NCI-H748 (cell line): ENCODE results near the gene RANBP10.
A peak's percentile ranks its signal among the peaks of the same experiment; 100 is the strongest.

ENCODE experiments used
- DNase-seq: peaks from one replicate; lab custom pipeline; 2025; ENCODE audit not compliant: unreplicated experiment; lab: John Stamatoyannopoulos, UW

The RANBP10 gene

DNA sequence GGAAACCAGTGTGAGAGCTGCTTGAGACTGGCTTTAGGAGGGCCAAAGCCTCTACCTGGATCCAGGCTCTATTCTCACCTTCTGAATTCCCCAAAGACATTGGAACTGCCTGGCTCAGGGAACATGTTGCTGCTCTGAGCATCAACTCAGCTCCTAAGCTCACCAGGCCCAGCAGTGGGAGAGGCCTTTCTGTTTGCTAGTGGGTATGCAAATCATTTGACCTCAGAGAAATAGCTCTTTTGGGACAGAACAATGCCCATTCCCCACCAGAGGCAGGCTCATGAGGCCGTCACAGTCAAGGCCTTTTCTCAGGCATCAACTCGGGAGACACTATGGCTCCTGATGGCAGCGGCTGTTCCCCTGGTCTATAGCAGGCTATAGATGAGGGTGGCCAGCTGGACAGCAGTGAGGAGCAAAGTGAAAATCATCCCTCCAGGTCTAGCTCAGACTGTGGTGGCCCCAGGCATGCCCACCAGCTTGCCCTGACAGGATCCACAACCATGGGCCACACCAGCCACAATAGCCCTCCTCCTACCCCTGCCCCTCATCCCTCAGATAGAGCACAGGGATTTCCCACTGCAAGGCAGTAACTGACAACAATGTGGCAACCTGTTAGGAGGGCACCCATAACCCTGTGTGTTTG is 56.8 kb downstream of the RANBP10 start:
- no peak for DNase-seq

DNA sequence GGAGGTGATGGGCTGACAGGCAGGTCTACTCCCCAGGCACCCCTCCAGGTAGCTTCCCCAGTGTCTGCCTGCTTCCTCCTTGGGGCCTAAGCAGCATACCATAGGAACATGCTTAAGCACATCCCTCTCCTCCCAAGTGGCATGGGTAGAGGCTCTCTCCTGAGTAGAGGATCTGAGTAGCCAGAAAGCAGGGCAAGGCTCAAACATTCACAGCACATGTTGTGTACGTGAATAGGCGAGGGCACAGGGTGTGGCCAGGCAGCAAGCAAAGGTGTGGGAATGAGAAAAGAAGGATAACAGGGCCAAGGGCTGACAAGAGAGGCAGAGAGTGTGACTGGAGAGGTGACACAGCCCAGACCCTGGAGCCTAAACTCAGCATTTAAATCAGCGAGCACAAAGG is 57.5 kb downstream of the RANBP10 start:
- no peak for DNase-seq

DNA sequence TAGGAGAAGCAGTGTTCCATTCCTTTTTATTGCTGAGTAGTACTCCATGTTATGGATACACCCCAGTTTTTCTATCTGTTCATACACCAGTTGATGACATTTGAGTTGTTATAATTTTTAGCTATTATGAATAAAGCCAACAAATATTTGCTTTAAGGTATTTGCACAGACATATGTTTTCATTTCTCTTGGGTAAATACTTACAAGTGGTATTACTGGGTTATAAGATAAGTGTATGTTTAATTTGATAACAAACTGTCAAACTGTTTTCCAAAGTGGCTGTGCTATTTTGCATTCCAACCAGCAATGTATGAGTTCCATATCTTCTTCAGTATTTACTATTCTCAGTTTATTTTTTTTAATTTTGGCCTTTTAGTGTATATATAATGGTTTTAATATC is 59.5 kb downstream of the RANBP10 start:
- DNase-seq = no peak

DNA sequence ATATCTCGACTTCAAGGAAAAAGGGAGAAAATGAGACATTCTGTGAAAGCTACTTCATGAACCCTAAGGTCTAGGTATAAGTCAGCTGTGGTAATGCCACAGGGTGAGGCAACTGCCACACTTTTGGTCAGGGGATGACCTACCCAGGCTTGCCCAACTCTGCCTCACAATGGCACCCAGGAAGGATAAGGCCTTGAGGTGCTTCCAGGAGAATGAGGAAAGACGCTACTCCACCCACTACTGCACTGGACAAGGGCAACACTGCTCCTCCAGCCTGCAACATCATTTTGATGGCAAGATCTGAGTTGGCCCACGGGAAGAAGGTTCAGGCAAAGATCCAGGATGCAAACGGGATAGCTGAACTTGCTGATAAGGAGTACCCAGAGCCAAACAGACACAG is 65.2 kb downstream of the RANBP10 start:
- DNase-seq = no peak

DNA sequence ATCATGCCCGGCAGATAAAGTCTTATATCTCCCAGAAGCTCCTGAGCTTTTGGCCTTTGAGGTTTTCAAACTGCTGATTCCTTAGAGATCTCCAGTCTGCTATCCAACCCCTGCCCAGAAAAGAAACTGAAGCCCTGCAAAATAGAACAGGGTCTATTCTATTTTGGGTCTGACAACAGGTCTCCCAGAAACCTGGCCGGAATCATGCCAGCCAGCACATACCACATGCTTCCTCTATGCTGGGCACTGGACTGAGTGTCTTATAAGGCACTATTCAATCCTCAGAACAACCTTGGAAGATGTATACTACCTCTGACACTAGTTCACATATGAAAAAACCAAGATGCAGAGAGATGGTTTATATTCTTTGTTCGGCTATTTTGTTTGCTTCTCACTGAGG is 66.0 kb downstream of the RANBP10 start:
- DNase-seq = no peak

DNA sequence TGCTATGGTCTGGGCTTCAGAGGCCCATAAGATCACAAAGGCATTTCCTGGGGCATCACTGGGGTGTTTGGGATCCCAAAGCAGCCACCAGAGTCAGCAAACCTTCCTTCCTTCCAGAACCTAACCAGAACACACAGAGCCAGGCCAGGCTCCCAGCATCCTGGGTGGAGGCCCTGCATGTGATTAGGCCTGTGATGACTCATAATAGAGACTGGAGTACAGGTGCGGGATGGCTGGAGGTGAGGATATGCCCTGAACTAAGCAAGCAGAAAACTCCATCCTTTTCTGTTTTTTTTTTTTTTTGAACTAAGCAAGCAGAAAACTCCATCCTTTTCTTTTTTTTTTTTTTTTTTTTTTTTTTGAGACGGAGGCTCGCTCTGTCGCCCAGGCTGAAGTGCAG is 69.5 kb downstream of the RANBP10 start:
- no peak for DNase-seq

DNA sequence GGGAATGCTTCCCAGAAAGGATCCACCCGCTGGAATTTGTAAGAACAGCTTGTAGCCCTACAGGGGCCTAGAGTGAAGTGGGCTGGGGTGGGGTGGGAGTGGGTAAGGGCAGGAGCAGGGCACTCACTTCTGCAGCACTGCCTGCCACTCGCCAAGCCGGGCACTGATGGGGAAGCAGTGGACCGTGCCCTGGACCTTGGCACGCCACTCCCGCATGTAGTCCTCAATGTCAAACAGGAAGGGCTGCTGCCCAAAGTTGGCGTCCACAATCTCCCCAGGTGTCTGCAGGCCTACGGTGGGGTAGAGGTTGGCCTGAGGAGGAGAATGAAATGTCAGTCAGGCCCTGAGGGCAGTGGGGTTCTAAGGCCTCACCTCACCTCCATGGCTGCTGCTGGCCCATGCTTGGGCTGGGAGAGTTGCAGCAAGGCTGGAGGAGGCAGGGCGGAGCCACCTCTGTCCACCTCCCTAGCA is 71.6 kb downstream of the RANBP10 start:
- no peak for DNase-seq

DNA sequence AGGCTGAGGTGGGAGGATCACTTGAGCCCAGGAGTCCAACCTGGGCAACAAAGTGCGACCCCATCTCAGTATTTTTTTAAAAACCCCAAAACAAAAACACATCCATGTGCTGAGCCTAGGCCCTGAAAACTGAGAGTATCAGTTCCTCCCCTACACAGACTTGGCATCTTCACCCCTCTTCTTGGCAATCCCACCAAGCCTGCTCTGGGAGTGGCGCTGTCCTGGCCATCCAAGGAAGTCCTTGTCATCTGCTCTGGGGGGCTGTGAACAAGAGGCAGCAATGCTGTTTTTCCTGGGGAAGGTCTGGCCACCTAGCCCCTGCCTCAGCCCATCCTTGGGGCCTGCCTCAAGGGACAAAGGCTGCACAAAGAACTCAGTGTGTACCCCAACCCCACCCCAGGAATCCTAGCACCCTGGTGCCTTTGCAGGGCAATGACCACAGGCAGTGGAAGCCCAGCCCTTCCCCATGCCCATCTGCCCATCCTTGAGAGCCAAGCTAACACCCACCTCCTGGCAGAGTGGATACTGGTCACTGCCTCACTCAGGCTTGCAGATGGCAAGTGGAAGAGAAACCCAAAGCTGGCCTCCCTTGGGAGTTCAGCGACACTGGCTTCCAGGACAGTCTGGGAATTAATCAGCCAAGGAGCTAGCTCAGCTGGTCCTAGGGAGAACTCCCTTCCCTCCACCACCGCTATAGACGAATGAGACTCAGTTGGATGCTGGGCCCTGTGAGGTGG is 72.5 kb downstream of the RANBP10 start:
- no peak for DNase-seq

DNA sequence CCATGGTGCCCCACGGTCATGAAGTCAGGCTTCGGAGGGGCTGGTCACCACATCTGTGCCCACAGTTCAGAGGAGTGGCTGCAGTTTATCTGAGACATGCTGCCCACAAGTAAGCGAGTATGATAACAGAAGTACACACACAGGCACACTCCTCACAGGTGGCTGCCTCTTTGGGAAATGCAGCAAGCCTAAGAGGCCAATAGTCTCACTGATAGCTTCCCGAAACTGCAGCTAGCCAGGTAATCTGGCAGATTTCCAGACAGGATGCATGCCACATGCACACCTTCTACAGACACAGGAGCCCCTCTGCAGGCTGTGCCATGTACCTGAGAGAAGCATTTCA is 74.6 kb downstream of the RANBP10 start:
- no peak for DNase-seq

DNA sequence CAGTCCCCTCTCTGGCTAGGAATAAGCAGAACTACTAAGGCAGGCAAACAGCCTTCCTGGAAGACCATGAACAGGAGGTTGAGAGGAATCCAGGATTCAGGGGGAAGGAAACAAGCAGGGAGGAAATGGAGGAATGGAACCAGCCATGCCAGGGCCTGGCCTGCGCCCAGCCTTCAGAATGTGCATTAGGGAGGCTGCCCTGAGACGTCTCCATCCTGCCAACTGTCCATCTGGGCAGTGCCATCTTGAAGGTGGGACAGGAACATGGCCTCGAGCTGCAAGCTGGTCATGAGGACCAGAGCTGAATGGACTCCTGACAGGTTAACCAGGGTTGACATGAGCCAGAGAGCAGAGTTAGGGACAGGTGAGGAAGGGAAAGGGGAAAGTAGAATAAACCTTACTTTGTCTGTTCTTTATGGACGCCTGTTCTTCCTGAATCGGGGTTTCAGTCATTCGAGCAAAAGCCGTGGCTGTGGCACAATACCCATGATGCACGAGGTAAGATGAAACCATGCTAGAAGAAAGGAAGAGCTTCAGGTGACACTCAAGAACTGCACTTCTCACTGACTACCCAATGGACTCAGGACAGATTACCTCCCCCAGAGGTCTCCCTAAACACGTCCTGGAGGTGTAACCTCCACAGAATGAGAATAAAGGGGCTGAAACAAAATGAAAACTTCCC is 75.1 kb downstream of the RANBP10 start:
- DNase-seq = no peak

DNA sequence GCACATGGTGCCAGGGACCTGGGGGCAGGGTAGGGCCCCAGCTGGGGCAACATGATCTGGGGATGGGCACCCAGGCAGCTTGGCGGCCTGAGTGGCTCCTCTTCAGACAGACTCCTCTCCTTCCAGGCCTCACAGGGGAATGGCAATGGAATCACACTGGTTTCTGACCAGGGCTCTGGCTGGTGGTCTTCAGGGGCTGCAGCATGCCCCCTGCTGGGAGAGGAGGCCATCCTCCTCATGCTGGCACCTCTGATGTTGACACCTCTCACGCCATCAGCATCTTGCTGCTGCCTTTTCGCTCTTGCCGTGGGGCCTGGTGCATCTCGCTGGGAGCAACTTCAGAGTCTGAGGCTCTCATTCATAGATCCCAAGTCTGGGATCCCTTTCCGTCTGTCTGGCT is 76.0 kb downstream of the RANBP10 start:
- DNase-seq = no peak

DNA sequence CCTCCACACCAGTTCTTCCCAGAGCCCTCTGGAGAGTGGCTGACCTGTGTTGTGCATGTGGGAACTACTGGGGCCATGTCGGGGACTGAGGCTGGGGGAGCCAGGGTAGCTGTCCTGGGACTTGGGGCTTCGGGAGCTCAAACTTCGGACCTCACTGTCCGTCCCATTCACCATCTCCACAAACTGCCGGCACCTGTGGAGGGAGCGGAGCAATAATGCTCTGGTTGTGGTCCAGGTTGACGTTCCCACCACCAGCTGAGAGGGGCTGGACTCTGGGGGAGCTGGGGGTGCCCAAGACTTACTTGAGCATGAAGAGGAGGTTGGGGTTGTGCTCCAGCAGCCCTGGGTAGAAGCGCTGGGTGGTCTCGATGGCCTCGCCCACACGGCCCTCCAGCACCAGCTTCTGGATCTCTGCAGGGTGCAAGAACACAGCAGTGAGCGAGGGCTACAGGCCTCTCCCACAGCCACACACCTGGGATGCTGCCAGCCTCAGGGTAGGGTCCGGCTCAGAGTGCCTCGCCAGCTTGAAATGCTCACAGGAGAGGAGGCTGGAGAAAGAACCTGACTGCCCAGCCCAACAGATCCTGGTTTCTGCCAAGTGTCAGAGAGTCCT is 76.6 kb downstream of the RANBP10 start:
- DNase-seq = no peak

DNA sequence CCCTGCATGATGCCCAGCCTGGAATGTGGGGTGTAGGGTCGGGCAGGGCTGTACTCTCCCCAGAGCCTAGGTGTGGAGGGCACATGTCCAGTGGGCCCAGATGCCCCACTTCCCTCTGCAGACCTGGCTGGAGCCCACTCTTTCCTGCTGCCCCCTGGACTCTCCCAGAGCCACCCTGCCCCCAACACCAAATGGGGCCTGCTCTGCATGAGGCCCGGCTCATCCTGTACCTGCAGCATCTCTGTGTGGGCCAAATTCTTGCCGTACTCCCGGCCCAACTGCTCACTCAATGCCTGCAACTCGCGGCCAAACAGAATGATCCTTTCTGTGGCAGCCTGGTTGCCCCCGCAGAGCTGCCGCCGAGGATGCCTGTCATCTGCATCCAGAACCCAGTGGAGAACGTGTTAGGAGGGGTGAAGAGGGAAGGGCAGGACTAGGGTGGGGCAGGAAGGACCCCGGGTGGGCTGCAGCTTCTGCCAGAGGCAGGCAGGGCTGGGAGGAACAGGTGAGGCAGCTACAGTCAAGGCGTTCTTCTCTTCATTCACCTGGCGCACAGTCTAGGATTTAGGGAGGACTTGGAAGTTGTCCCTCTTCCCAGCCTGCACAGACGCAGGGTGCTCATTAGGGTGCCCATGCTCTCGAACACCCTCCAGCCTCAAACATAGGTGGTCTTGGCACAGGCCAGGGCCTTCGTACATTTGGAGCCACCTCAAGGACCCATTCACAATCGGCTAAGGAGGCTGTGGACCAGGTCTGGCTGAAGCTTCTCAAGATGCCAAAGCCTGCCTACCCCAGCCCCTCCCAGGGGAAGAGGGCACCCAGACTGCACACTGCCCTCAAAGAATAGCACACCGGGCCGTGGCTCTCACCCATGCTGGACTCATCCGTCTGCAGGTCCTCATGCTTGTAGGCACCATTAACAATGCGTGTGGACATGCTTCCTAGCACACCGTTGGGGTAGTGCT is 78.6 kb downstream of the RANBP10 start:
- DNase-seq = no peak

DNA sequence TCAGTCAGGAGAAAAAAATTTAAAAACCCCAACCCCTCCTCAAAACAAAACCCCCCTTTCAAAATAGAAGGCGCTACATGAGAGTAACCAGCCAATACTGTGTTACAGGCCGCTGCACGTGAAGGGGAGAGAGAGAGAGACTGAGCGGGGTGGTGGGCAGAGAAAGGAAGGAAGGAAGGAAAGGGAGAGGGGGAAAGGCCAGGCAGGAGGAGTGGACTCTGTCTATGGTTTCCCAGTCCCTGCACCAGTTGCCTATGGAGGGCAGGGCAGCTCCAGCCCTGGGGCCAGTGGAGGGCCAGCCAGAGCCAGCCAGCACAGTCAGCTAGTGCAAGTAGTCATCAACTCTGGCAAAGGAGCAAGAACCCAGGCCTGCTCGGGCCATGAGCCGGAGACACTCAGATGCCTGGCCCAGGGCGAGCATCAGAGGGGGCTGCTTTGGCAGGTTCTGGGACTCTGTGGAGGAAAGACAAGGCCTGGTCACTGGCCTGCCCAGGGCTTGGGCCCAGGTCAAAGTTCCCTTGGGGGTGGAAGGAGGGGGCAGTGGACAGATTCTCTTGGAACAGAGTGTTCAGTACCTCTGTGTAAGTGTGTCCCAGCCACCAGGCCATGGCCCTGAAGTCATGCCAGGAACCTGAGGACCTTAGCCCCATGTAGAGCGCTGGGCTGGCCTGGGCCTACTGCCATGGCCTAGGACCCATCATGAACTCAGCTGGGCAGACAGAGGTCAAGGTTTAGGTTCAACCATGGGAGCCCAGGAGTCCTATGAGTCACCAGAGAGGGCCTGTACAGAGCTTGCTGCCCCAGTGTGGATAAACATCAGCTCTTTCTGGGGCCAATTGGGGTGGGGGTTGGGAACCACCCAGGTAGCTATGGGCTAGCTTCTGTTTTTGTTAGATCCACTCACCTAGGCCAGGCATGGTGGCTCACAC is 80.0 kb downstream of the RANBP10 start:
- no peak for DNase-seq

DNA sequence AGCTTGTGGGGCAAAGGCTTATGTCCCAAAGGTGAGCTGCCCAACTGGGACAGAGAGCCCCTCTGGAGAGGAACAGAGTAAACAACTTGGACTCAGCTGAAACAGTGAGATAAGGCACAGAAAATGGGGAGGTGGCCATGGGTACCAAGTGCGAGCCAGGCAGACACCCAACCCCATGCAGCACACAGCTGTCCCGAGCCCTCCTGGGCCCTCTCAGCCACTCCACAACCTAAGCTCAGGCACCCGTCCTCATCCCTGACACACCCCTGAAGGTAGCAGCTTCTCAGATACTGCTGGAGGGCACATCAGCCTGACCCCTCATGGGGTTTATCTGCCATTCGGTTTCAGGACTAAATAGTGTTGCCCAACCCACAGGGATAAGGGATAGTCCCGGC is 82.5 kb downstream of the RANBP10 start:
- DNase-seq = no peak

DNA sequence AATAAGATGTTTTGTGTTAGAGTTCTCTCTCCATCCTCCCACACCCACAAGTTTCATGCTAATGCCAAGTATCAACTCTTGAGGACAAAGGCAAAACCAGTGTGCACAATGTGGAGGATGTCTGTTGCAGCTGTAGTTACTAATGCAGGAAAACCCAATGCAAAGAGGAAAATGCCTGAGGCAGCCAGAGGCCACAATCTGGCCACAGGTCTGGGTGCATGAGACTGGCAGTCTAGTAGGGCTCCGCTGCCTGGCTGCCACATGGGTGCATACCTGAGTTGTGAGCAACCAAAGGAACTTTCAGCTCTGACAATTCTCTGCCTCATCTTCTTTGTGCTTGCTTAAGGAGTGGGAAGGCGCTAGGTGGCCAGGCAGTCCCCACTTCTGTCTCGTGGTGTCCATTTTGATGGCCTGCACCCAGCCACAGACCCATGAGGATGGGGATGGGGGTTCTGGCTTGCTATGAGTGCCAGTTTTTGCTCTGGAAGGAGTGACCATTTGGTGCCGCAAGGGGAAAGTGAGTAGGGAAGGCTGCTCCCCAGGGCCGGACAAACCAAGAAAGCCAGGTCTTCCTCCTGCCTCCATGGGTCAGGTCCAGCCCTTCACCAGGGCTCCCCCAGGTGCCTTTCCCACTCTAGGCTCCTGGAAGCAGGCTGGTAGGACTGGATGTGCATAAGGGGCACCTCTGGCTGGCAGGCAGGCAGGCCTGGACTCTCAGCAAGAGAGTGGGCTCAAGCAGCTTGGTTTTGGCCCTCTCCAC is 83.0 kb downstream of the RANBP10 start:
- DNase-seq = no peak

DNA sequence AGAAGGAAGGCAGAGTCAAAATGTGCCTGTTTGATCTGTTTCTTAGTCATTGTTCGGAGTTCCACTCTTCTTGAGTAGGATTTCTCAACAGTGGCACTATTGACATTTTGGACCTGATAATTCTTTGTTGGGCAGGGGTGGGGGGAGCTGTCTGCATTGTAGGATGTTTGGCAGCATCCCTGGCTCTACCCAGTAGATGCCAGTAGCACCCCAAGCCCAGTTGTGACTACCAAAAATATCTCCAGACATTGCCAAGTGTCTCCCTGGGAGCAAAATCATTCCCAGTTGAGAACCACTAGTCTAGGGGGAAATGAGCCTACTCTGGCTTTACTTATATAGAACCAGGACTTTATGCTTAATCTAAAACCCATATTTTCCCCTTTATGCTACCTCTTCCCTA is 86.1 kb downstream of the RANBP10 start:
- DNase-seq = no peak

DNA sequence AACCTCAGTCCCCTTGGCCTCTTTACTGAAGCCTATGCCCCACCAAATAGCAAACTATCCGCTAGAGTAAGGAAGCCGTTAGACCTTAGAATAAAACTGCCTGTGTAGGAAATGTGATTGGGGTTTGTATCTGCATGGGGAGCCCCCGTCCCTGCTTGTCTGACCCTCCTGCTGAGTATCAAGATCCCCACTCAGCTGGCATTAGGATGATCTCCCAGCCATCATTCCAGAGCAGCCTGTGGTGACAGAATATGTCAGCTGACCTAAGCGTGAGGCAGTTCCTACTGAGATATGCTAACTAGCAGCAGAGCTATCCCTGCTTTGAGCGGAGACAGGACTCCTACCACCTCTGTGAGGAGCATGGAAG is 86.6 kb downstream of the RANBP10 start:
- peak; percentile 29 for DNase-seq
